Stomach smooth muscle (tissue), 2 donors: ENCODE measurements around the gene CERS2.
A peak's percentile ranks its signal among the peaks of the same experiment; 100 is the strongest.
"Not testable (repeated sequence)": the region's sequence is repeated elsewhere in the genome, so short reads cannot be mapped to it uniquely, and the experiment has no call there.

Experiments
- H3K27ac ChIP-seq: one replicate; pipeline ENCODE4 v1.7.0; 2013; ENCODE audit warnings: mild to moderate bottlenecking, low read length, inconsistent platforms
- H3K27me3 ChIP-seq, 2 donors: one replicate each; pipeline ENCODE4 v1.7.0; 2013; ENCODE audit warnings: low read length in 2 of 2; ENCODE audit not compliant: insufficient read depth in 2 of 2, control insufficient read depth in 1 of 2
- H3K36me3 ChIP-seq, 2 donors: one replicate each; pipeline ENCODE4 v1.7.0; 2013; ENCODE audit warnings: low read length in 2 of 2; ENCODE audit not compliant: control insufficient read depth in 2 of 2, insufficient read depth in 2 of 2
- H3K4me1 ChIP-seq: one replicate; pipeline ENCODE4 v1.7.0; 2013; ENCODE audit warnings: low read length; ENCODE audit not compliant: control insufficient read depth, insufficient read depth
- H3K4me3 ChIP-seq, 2 donors: one replicate each; pipeline ENCODE4 v1.7.0; 2013; ENCODE audit warnings: low read length in 2 of 2
- H3K9ac ChIP-seq, 2 donors: one replicate each; pipeline ENCODE4 v1.7.0; 2013; ENCODE audit warnings: low read length in 2 of 2, mild to moderate bottlenecking in 1 of 2
- H3K9me3 ChIP-seq, 2 donors: one replicate each; pipeline ENCODE4 v1.7.0; 2013; ENCODE audit warnings: low read length in 2 of 2; ENCODE audit not compliant: control insufficient read depth in 2 of 2
- donor health status: healthy.
- donor health status: Pancreatic carcinoma.

Gene CERS2

DNA sequence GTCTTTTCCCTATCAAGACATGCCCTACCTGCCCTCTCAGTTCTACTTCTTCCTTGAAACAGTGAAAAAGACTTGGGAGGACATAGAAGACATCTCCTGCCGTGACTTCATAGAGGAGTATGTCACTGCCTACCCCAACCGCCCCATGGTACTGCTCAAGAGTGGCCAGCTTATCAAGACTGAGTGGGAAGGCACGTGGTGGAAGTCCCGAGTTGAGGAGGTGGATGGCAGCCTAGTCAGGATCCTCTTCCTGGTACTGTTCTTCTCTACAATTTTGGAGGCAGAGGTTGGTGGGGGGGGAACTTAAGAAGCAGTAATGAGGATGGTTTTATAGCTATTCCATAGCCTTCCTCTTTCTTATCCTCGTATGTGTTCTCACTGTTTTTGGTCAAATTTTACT, 29.8 kb downstream of the CERS2 start:
- Histone ChIP-seq H3K27ac (no peak overlapping the region), H3K4me1 (no peaks in the 10 kb centered on the region), H3K9ac (no peak overlapping the region), H3K27me3 (no peaks in the 10 kb centered on the region), H3K36me3 (peaks cover 58 to 61% of the 10 kb centered on the region in 2 donors), H3K9me3 (no peaks in the 10 kb centered on the region), H3K4me3 (no peak overlapping the region)

DNA sequence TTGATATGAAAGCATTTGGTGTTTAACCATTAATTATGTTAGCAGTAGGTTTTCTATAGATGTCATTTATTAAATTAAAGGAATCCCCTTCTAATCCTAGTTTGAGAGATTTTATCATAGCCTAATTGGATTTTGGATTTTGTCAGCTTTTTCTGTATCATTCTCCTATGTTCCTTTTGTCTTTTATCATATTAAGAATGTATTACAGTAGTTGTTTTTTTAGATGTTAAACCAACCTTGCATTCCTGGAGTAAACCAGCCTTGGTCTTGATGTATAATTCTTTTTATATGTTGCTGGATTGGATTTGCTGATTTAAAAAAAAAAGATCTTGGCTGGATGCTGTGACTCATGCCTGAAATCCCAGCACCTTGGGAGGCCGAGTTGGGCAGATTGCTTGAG, 42.9 kb downstream of the CERS2 start:
- Histone ChIP-seq H3K27ac (no peak overlapping the region), H3K9me3 (no peaks in the 10 kb centered on the region), H3K36me3 (peaks cover 25 to 26% of the 10 kb centered on the region in 2 donors), H3K27me3 (no peaks in the 10 kb centered on the region), H3K9ac (no peak overlapping the region), H3K4me3 (no peak overlapping the region), H3K4me1 (peaks cover 7% of the 10 kb centered on the region)

DNA sequence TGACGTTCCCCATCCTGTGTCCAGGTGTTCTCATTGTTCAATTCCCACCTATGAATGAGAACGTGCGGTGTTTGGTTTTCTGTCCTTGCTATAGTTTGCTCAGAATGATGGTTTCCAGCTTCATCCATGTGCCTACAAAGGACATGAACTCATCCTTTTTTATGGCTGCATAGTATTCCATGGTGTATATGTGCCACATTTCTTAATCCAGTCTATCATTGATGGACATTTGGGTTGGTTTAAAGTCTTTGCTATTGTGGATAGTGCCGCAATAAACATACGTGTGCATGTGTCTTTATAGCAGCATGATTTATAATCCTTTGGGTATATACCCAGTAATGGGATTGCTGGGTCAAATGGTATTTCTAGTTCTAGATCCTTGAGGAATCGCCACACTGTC, 45.9 kb downstream of the CERS2 start:
- not testable (repeated sequence) for H3K4me1 ChIP-seq, H3K4me3 ChIP-seq, H3K27ac ChIP-seq, H3K27me3 ChIP-seq, H3K9me3 ChIP-seq, H3K9ac ChIP-seq
- peaks cover 18 to 26% of the 10 kb centered on the region in 2 donors for H3K36me3 ChIP-seq

DNA sequence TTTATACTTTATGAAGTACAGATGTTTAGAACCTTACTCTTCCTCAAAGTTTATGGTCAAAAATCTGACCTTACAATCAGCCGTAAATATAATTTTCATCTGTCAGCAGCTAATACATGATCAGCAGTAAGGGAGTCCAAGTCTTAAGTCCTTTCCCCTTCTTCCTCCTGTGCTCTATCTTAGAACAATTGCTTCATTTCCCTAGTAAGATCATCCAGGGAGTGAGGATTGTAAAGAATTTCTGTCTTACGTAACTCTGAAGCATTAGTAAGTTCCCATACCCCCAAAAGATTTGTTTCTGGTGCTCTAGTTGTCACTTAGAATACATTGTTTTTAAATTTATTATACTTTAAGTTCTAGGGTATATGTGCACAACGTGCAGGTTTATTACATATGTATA, 46.3 kb downstream of the CERS2 start:
- H3K4me1 ChIP-seq = peaks cover 7% of the 10 kb centered on the region
- peaks cover 18 to 26% of the 10 kb centered on the region in 2 donors for H3K36me3 ChIP-seq
- H3K27me3 ChIP-seq = no peaks in the 10 kb centered on the region
- no peak overlapping the region for H3K4me3 ChIP-seq
- no peak overlapping the region for H3K27ac ChIP-seq
- no peak overlapping the region for H3K9ac ChIP-seq
- no peaks in the 10 kb centered on the region for H3K9me3 ChIP-seq

DNA sequence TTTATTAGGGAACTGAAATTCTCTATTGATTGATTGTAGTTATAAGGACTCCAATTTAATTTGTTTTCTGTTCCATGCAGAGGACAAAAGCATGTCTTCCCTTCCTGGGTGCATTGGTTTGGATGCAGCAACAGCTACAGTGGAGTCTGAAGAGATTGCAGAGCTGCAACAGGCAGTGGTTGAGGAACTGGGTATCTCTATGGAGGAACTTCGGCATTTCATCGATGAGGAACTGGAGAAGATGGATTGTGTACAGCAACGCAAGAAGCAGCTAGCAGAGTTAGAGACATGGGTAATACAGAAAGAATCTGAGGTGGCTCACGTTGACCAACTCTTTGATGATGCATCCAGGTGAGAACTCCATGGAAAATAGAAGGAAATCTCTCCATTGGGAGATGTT, 47.0 kb downstream of the CERS2 start:
- no peaks in the 10 kb centered on the region for H3K9me3 ChIP-seq
- H3K36me3 ChIP-seq = peaks cover 18 to 23% of the 10 kb centered on the region in 2 donors
- H3K27me3 ChIP-seq = no peaks in the 10 kb centered on the region
- H3K9ac ChIP-seq = no peak overlapping the region
- H3K27ac ChIP-seq = no peak overlapping the region
- no peak overlapping the region for H3K4me3 ChIP-seq
- peaks cover 7% of the 10 kb centered on the region for H3K4me1 ChIP-seq

DNA sequence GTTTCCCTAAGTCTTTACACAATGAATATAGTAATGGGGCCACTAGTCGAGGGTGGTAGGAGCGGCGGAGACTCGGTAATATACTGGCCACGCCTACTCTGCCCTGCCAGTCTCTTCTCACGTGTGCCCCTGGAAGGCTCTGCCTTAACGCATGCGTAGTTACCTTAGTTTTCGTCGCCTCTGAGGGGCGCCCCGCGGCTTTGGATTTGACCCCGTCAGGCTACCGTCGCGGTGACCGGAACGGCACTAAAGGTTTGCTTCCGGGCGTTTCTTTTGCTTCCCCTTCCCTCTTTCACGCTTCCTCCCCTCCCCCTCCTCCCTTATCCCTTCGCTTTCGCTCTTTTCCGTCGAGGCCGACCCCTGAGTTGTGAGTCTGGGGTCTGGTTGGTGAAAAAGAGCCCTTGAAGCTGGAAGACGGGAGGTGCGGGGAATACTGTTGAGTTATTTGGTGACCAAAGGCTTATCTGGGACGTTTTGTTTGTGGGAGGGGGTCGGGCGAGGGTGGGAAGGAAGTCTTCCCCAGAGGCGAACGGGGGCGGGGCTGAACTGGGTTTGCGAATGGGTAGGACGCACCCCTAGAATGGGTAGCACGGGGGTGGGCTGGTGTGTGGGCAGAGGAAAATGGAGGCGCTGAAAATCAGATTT, 48.4 kb downstream of the CERS2 start, which contains the start of gene SETDB1:
Gene SETDB1 (plus strand): TSS at position 267 of the 645 bp plus-strand sequence. CDS start 1,352 bp downstream, outside the sequence.
- Histone ChIP-seq H3K9me3 (no peaks in the 10 kb centered on the region), H3K27ac (peak within 1 kb of the TSS; percentile 81), H3K4me1 (peaks cover 7% of the 10 kb centered on the region), H3K36me3 (peaks cover 15 to 18% of the 10 kb centered on the region in 2 donors), H3K4me3 (peak within 1 kb of the TSS; percentile 90 to 97), H3K27me3 (no peaks in the 10 kb centered on the region), H3K9ac (peak within 1 kb of the TSS; percentile 90 to 95)

DNA sequence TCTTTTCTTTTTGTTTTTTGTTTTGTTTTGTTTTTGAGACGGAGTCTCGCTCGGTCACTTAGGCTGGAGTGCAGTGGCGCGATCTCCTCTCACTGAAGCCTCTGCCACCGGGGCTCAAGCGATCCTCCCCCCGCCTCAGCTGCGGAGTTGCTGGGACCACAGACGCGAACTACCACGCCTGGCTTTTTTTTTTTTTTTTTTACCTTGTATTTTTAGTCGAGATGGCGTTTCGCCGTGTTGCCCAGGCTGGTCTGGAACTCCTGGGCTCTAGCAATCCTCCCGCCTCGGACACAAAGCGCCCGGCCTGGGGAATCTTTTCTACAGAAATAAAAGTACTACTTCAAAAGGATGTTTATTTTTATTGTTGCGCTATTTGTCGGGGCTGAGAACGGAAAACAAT, 49.6 kb downstream of the CERS2 start:
- Histone ChIP-seq H3K27ac (no peak overlapping the region), H3K27me3 (no peaks in the 10 kb centered on the region), H3K9me3 (no peaks in the 10 kb centered on the region), H3K36me3 (peaks cover 8 to 9% of the 10 kb centered on the region in 2 donors), H3K4me3 (peak overlapping the region in 1 of 2 donors; percentile 97), H3K9ac (no peak overlapping the region), H3K4me1 (peaks cover 7% of the 10 kb centered on the region)

DNA sequence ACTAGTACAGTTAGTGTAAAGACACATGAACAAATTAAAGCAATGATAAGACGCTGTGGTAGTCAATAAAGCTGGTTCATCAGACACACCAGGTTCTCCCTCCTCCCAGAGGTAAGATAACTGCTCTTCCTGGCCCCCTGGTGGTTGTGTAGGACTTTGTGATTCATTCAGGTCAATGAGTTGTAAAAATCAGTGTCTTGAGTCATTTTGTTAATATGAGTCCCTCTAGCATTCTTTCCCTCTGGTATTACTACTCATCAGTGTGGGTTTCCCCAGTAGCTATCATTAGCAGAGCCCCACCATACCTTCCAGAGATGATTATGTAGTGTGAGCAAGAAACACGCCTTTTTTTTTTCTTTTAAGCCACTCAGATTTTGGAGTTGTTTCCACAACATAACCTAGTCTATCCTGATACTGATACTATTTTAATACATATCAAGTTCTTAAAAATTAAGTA, 52.1 kb downstream of the CERS2 start:
- no peak overlapping the region for H3K27ac ChIP-seq
- no peaks in the 10 kb centered on the region for H3K9me3 ChIP-seq
- H3K9ac ChIP-seq = no peak overlapping the region
- no peaks in the 10 kb centered on the region for H3K27me3 ChIP-seq
- no peak overlapping the region for H3K4me3 ChIP-seq
- peaks cover 0 to under 1% of the 10 kb centered on the region in 2 donors for H3K36me3 ChIP-seq
- H3K4me1 ChIP-seq = peaks cover 4% of the 10 kb centered on the region

DNA sequence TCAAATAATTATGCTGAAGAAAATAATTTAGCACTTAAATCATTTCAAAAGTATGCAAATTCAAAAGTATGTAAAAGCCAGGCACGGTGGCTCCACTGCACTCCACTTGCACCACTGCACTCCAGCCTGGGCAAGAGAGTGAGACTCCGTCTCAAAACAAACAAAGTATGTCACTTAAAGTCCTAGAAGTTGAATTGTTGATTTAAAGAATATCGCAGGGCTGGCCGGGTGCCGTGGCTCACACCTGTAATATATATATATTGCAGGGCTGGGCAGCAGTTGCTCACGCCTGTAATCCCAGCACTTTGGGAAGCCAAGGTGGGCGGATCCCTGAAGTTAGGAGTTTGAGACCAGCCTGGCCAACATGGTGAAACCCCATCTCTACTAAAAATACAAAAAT, 57.2 kb downstream of the CERS2 start:
- no peaks in the 10 kb centered on the region for H3K36me3 ChIP-seq
- H3K4me3 ChIP-seq = no peak overlapping the region
- no peak overlapping the region for H3K27ac ChIP-seq
- no peaks in the 10 kb centered on the region for H3K27me3 ChIP-seq
- H3K9ac ChIP-seq = no peak overlapping the region
- no peaks in the 10 kb centered on the region for H3K4me1 ChIP-seq
- H3K9me3 ChIP-seq = no peaks in the 10 kb centered on the region
